Memory B cell (primary cell): Measurements from ENCODE around the gene SLC45A3.

Experiments used
- ATAC-seq: fragments of 150-1000 bp; cut with Tn5 transposase; 2 replicates; pipeline ENCODE4 v1.10.0; 2021; ENCODE audit warnings: low read depth, mild to moderate bottlenecking, moderate library complexity
- DNase-seq, 2 donors: peaks; one replicate each; pipeline ENCODE4 v3.0.0; 2022; ENCODE audit warnings: low spot score in 2 of 2
- H3K27ac Mint-ChIP-seq: one replicate; pipeline ENCODE4 v1.8.0; 2022; ENCODE audit warnings: mild to moderate bottlenecking, moderate library complexity, mixed read lengths
- H3K27me3 Mint-ChIP-seq: one replicate; pipeline ENCODE4 v1.8.0; 2022; ENCODE audit warnings: mixed read lengths
- H3K36me3 Mint-ChIP-seq: one replicate; pipeline ENCODE4 v1.8.0; 2022; ENCODE audit warnings: mild to moderate bottlenecking, mixed read lengths
- H3K4me1 Mint-ChIP-seq: one replicate; pipeline ENCODE4 v1.8.0; 2022; ENCODE audit warnings: mixed read lengths
- H3K4me3 Mint-ChIP-seq: one replicate; pipeline ENCODE4 v1.8.0; 2022; ENCODE audit warnings: mild to moderate bottlenecking, moderate library complexity, mixed read lengths
- H3K9me3 Mint-ChIP-seq: one replicate; pipeline ENCODE4 v1.8.0; 2022; ENCODE audit warnings: mixed read lengths

Gene SLC45A3

DNA sequence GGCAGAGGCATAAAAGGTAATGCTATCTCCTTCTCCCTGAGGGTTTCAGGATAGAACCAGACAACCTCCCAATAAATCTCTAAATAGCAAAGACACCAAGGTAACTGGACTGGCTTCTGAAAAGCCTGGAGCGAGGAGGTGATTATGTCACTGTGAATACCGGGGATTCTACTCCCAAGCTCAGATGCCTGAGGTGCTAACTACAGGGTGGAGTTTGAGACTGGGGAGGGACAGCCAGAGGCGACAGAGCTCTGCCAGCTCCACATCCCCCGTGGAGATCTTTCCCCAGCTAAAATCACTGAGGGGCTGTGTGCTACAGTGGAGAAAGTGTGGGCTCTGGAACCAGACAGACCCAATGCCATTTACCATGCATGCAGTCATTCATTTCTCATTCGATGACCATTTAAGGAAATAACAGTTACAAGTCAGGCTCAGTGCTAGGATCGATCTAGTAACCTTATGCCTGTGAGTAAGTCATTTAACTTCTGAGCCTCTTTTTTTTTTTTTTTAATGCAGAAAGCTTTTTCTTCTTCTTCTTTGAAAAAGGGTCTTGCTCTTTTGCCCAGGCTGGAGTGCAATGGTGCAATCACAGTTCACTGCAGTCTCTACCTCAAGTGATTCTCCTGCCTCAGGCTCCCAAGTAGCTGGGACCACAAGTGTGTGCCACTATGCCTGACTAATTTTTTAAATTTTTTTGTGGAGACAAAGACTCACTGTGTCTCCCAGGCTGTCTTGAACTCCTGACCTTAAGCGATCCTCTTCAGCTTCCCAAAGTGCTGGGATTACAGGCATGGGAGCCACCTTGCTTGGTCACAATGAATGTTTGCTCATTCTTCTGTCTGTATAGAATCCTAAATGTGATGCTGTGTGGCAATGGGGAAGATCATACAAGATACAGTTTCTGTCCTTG is 8.1 kb upstream of the SLC45A3 start:
- Mint-ChIP-seq H3K36me3 (no peaks in the 10 kb centered on the region), H3K27me3 (peaks cover 2% of the 10 kb centered on the region), H3K27ac (no peak overlapping the region), H3K4me1 (peaks cover 9% of the 10 kb centered on the region), H3K4me3 (no peak overlapping the region), H3K9me3 (no peaks in the 10 kb centered on the region)
- ATAC-seq = no peak
- no peak for DNase-seq

GRCh38 chr1:205687242-205687641 is 6.9 kb upstream of the SLC45A3 start:
- DNase-seq (no peak), ATAC-seq (no peak)
- Mint-ChIP-seq H3K4me1 (peaks cover 4% of the 10 kb centered on the region), H3K9me3 (no peaks in the 10 kb centered on the region), H3K27me3 (peaks cover 2% of the 10 kb centered on the region), H3K4me3 (no peak overlapping the region), H3K27ac (no peak overlapping the region), H3K36me3 (no peaks in the 10 kb centered on the region)

- Mint-ChIP-seq H3K36me3 (no peaks in the 10 kb centered on the region), H3K9me3 (no peaks in the 10 kb centered on the region), H3K4me3 (no peak overlapping the region), H3K4me1 (peaks cover 25% of the 10 kb centered on the region), H3K27me3 (no peaks in the 10 kb centered on the region), H3K27ac (no peak overlapping the region)
- DNase-seq (no peak), ATAC-seq (no peak)
Measured at GRCh38 chr1:205681364-205681763, 1.1 kb upstream of the SLC45A3 start.

DNA sequence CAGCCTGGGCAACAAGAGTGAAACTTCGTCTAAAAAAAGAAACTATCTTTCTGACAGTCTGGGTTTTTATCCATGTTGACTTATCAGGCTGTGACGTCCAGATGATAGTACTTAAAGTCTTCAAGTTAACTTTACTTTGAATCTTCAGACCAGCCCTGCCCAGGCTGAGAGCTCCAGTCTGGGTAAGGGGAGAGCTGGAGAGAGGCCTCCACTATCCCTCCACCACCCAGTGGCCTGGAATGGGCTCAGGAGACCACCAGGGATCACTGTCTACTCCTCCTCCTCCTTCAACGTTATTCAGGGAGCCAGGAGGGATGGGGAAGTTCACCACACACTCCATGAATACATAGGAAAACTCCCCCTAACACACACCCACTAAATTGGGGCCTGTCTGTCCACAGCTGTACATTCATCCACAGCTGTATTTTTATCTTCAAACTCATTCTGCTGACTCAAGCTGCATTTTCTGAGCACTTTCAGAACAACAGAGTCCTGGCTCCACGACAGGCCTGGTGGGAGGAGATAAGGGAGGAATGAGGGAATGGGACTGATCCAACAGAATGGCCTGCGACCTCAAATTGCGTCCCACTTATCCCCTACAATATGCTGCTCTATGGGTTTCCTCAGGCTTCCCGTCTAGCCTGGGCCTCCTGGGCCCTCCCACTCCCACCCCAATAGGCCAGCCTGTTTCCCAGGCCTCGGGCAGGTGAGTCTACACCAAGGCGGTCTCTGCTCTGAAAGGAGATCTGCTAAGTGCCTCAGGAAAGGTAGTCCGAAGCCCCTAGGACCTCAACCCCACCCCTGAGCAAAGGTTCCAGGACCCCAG is 1.8 kb downstream of the SLC45A3 start:
- ATAC-seq (no peak), DNase-seq (no peak)
- Mint-ChIP-seq H3K4me3 (peak overlapping the region; percentile 87), H3K4me1 (peaks cover 32% of the 10 kb centered on the region), H3K27me3 (no peaks in the 10 kb centered on the region), H3K27ac (peak overlapping the region; percentile 78), H3K9me3 (no peaks in the 10 kb centered on the region), H3K36me3 (no peaks in the 10 kb centered on the region)

GRCh38 chr1:205677167-205677566 is 3.1 kb downstream of the SLC45A3 start:
- peak overlapping the region; percentile 29 for H3K27ac Mint-ChIP-seq

GRCh38 chr1:205676597-205676996 is 3.7 kb downstream of the SLC45A3 start:
- DNase-seq = no peak
- Mint-ChIP-seq H3K36me3 (no peaks in the 10 kb centered on the region), H3K27me3 (no peaks in the 10 kb centered on the region), H3K4me1 (peaks cover 44% of the 10 kb centered on the region), H3K4me3 (no peak overlapping the region), H3K9me3 (no peaks in the 10 kb centered on the region), H3K27ac (peak overlapping the region; percentile 29)
- no peak for ATAC-seq

More at GRCh38 chr1:205677167-205677566, 3.1 kb downstream of the SLC45A3 start:
- peaks cover 38% of the 10 kb centered on the region for H3K4me1 Mint-ChIP-seq
- H3K36me3 Mint-ChIP-seq = no peaks in the 10 kb centered on the region
- no peaks in the 10 kb centered on the region for H3K9me3 Mint-ChIP-seq
- DNase-seq (no peak), ATAC-seq (no peak)
- H3K27me3 Mint-ChIP-seq = no peaks in the 10 kb centered on the region
- H3K4me3 Mint-ChIP-seq = peak overlapping the region; percentile 7

DNA sequence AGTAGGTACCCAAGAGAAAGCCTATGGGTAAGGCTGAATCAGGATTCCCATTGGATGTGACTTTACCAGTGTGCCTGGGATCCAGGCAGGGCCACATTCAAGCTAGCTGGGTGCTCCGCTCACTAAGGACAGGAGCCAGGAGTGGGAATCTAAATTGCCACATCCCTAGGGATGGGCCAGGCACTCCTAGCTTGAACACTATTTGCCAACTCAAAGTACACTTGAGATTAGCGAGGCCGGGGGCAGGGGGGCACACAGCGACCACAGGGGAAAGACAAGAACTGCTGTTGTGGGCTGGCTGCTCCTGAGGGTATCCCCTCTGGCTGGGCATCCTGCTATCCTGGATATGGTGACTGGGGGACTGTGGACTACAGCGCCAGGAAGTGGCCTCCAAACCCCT is 4.3 kb downstream of the SLC45A3 start:
- DNase-seq (no peak), ATAC-seq (no peak)
- H3K4me3 Mint-ChIP-seq = no peak overlapping the region
- no peaks in the 10 kb centered on the region for H3K9me3 Mint-ChIP-seq
- H3K27me3 Mint-ChIP-seq = no peaks in the 10 kb centered on the region
- no peaks in the 10 kb centered on the region for H3K36me3 Mint-ChIP-seq
- peak overlapping the region; percentile 46 for H3K27ac Mint-ChIP-seq
- H3K4me1 Mint-ChIP-seq = peaks cover 50% of the 10 kb centered on the region

GRCh38 chr1:205675247-205675646 is 5.1 kb downstream of the SLC45A3 start:
- Mint-ChIP-seq H3K4me3 (no peak overlapping the region), H3K27ac (peak overlapping the region; percentile 46), H3K9me3 (no peaks in the 10 kb centered on the region), H3K36me3 (no peaks in the 10 kb centered on the region), H3K27me3 (no peaks in the 10 kb centered on the region), H3K4me1 (peaks cover 50% of the 10 kb centered on the region)
- DNase-seq (no peak), ATAC-seq (no peak)

DNA sequence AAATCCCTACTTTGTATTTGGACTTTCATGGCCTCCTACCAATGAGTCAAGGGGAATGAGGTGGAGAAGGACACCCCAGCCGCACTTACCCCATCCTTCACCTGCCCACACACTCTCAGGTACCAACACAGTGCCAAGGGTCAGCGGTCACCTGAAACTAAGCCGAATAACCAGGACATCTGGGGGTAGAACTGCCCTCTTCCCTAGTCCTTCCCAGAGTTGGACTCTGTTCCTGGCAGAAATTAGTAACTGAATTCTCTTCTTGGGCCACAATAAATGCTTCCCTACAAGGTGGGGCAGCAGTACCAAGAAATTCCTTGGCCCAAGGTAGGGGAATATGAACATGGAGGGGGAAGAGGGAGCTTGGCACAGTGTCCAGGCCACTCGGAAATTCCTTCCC is 7.3 kb downstream of the SLC45A3 start:
- peak overlapping the region; percentile 75 for H3K27ac Mint-ChIP-seq
- no peaks in the 10 kb centered on the region for H3K27me3 Mint-ChIP-seq
- H3K36me3 Mint-ChIP-seq = no peaks in the 10 kb centered on the region

DNA sequence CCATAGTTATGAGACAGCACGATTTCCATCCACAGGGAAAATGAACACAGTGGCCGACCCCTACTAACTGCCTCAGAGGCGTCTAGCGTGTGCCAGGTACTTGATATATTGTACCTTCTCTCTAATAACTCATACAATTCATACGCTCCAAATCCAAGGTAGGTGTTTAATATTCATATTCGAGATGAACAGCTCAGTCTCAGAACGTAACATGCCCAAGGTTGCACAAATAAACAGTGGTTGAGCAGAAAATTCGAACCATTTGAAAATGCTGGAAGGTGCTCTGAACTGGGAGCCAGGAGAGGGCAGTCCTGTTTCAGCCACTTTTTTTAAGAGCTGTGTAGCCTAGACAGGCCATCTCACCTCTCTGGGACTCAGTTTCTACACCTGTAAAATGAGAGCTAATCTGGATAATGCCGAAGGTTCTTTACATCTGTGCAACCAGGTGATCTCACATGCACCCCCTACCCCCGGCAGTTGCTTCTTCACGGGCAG is 7.9 kb downstream of the SLC45A3 start:
- Mint-ChIP-seq H3K9me3 (no peaks in the 10 kb centered on the region), H3K27ac (peak overlapping the region; percentile 75), H3K4me1 (peaks cover 58% of the 10 kb centered on the region), H3K36me3 (no peaks in the 10 kb centered on the region), H3K27me3 (no peaks in the 10 kb centered on the region), H3K4me3 (peak overlapping the region; percentile 51)
- DNase-seq (no peak), ATAC-seq (no peak)

More for the DNA sequence above, 7.3 kb downstream of the SLC45A3 start:
- no peak for ATAC-seq
- Mint-ChIP-seq H3K9me3 (no peaks in the 10 kb centered on the region), H3K4me1 (peaks cover 57% of the 10 kb centered on the region), H3K4me3 (no peak overlapping the region)
- no peak for DNase-seq

- Mint-ChIP-seq H3K27me3 (no peaks in the 10 kb centered on the region), H3K4me3 (peak overlapping the region; percentile 51), H3K36me3 (no peaks in the 10 kb centered on the region), H3K27ac (peak overlapping the region; percentile 94), H3K4me1 (peaks cover 55% of the 10 kb centered on the region), H3K9me3 (no peaks in the 10 kb centered on the region)
- DNase-seq (no peak), ATAC-seq (no peak)
Measured at GRCh38 chr1:205670611-205671430, 9.5 kb downstream of the SLC45A3 start.

- ATAC-seq (no peak), DNase-seq (no peak)
- Mint-ChIP-seq H3K36me3 (no peaks in the 10 kb centered on the region), H3K9me3 (no peaks in the 10 kb centered on the region), H3K4me1 (peaks cover 57% of the 10 kb centered on the region), H3K27ac (peak overlapping the region; percentile 94), H3K27me3 (no peaks in the 10 kb centered on the region), H3K4me3 (peak overlapping the region; percentile 68)
Measured at GRCh38 chr1:205670150-205670446, 10.2 kb downstream of the SLC45A3 start.

GRCh38 chr1:205669341-205670149 is 10.8 kb downstream of the SLC45A3 start:
- peak overlapping the region; percentile 68 for H3K4me3 Mint-ChIP-seq
- peak; percentile 57 to 62 for DNase-seq
- ATAC-seq = peak; percentile 44
- H3K9me3 Mint-ChIP-seq = no peaks in the 10 kb centered on the region
- H3K27ac Mint-ChIP-seq = peak overlapping the region; percentile 94
- peaks cover 62% of the 10 kb centered on the region for H3K4me1 Mint-ChIP-seq
- no peaks in the 10 kb centered on the region for H3K36me3 Mint-ChIP-seq
- no peaks in the 10 kb centered on the region for H3K27me3 Mint-ChIP-seq
